GM19023 (cell line): ENCODE results near the gene PANK1.

Experiments used
- ATAC-seq: cut with Tn5 transposase; IDR thresholded peaks from one replicate; pipeline ENCODE4 v1.9.1; 2021; ENCODE audit warnings: mild to moderate bottlenecking, moderate library complexity; ENCODE audit not compliant: unreplicated experiment

Gene PANK1

DNA sequence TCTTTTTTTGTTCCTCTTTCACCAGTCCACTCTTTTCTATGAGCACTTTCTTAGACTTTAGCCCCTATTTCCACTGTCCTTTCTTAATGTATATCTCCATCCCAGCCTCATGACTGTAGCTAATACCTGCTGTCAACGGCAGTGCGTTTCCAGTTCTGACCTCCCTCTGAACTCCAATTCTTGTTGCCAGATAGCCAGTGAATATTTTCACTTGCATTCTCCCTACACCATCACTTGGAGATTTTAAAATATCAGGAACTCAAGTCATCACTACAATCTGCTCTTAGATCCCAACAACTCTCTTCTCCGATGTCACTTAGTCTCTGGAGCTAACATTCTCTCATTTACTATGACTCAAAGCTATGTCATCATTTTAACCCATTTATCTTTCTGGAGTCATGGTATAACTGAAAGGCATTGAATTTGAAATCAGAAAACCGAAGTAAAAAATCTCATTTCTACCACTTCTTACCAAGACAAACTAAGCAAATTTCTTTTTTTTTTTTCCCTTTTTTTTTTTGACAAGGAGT, 104.6 kb downstream of the PANK1 start:
- ATAC-seq: no peak

DNA sequence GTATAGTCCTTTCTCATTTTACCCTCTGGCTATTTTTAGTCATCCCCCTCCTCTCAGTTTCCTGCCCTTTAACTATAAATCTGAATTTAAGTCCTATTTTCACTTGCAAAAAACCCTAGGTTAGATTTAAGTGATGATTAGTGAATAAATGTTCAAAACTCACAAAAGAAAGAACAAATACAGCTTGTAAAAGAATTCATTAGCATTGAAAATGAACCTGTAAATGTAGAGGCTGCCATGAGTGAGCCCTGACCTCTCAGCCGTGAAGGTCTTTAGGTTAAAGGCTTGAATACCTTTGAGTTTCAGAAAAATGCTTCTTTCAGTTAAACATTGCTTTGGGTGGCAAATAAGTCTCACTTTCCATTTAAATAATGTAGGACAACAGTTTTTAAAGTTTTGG, 107.7 kb downstream of the PANK1 start:
- ATAC-seq: no peak

DNA sequence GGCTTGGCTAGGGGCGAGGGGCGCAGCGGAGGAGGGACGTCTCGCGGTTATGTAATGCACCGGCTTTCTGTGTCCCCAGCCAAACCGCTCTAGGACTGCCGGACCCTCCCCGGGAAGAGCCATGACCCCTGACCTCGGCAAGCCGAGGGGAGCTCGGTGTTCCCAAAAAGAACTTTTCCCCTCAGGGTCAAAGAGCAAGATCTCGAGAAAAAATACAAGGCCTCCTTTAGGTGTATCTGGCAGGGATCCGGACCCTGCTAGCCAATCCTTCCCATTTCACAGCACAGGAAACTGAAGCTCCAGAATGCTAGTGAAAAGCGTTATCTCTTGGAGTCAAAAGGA, 109.1 kb downstream of the PANK1 start:
- no peak for ATAC-seq

DNA sequence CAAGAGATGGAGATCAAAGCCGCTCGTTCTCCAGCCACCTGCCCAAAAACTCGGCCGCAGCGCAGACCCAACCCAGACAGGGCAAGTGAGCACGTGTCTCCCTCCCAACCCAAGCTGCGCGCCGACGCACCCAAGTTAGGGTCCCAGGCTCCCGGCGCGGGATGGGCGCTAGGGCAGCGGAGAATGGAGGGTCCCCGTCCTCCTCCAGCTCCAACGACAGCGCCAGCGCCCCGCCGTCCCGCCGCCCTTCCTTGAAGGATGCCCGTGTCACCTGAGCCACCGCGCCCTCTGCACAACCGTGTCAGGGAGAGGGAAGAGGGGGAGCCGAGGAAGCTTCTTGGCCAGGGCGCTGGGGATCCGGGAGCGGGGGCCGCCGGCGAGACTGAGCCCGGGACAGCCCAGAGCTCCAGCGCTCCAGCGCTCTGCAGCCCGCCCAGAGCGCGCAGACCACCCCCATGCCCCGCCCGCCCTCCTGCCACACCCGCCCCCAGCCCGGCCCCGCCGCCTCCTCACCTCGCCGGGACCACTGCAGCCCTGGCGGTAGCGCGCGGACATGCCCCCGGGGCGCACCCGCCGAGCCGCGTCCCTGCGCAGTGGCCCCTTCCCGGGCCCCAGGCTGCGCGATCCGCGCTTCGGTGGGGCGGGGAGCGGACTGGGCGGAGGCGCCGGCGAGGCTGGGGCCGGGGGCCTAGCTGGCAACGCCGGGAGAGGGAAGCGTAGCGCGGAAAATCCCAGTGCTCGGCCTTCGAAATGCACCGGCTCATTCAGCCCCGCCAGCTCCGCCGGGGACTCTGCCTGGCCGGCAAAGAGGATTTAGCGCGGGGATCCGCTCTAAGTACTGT, 109.7 kb downstream of the PANK1 start, which contains the start of gene SLC16A12:
SLC16A12 (minus strand) TSS at position 424 of the 842 bp plus-strand sequence. CDS start 73,016 bp downstream, outside the sequence.
- ATAC-seq: no peak

DNA sequence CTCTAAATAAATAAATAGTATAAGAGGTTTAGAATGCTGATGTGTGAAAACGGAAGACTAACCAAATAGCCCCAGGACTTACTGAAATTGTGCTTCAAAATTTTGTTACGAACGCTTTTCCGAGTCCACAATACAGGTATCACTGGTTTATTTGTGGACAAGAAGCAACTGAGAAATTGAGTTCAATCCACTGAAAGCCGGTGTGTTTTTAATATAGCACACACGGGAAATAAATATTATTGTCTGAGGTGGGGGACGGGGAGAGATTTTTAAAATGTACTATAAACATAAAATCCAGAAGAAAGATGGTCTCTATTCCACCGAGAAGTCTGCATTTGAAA, 110.2 kb downstream of the PANK1 start:
- ATAC-seq: no peak
